HG03432 (cell line): Measurements from ENCODE around the gene MARCHF4.

Source experiments
- ATAC-seq: cut with Tn5 transposase; IDR thresholded peaks from one replicate; pipeline ENCODE4 v1.9.1; 2021; ENCODE audit warnings: mild to moderate bottlenecking, moderate library complexity; ENCODE audit not compliant: unreplicated experiment

Gene MARCHF4

DNA sequence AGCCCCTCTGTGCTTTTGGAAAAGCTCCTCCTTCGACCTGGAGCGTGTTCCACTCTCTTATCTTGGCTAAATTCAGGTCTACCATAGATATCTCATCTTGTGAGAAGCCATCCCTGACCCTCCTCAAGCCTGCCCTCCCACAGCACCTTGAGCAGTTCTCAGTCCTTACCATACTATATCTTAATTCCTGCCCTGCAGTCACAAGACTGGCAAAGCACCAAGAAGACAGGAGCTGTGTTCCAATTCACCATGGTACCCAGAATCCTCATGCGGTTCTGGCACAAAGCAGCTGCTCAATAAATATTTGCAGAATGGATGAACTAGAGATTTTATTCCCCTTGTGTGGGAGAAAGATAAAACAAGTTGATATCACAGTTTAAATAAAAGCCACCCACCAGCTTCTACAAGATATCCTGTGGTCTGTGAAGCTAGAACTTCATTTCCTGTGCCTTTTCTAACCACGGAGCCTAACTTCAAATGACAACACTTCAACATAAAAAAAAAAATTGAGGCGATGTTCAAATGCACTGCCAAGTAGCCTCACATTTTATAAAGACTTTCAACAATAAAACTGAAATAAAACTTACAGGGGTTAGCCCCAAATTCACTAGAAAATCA lies 19.5 kb downstream of the MARCHF4 start:
- no peak for ATAC-seq

DNA sequence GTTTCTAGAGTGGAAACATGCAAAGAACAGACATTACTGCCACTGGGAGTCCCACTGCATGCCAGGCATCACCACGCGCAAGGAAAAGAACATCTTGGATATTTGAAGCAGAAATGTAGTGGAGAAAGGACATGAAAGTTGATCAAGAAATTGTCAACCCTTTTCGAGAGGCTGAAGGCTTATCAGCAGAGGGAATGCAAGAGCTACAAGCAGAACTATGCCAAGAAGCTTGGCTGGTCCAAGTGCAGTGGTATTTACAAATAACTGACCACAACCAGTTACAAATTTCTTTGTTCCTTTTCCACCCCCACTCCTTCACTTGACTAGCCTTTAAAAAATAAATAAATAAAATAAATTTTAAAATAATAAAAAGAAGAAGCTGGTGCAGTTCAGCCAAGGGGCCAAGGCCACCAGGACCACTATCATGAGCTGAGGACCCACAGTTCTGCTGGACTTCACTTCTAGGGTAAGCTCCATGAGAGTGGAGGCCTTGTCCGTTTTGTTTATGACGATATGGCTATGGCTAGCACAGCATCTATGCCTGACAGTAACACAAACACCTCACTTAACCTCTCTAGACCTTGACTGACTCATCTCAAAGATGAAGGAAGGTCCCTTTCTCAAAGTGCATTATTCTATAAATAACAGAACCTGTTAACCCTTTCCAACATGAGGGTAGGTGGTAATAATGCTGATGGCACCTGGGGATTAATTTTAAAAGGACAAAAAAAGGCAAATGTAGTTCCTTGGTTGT lies 20.9 kb downstream of the MARCHF4 start:
- ATAC-seq, result no peak

DNA sequence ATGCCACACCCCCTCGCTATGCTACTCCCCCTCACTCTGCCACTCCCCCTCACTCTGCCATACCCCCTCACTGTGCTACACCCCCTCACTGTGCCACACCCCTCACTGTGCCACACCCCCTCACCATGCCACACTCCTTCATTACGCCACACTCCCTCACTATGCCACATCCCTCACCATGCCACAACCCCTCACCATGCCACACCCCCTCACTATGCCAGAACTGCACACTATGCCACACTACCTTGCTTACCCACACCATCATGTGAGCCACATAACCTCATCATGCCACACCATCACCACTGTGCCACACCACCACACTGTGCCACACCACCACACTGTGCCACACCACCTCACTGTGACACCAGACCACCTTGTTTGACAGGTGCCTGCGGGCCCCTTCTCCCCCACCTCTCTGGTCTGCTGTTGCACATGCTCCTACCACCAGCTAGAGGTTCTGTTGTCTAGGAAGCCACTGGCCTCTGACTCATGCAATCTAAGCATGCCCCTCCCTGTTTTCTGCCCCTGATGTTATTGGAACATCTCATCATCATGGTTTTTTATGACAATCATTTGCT lies 22.0 kb downstream of the MARCHF4 start:
- ATAC-seq, result no peak

DNA sequence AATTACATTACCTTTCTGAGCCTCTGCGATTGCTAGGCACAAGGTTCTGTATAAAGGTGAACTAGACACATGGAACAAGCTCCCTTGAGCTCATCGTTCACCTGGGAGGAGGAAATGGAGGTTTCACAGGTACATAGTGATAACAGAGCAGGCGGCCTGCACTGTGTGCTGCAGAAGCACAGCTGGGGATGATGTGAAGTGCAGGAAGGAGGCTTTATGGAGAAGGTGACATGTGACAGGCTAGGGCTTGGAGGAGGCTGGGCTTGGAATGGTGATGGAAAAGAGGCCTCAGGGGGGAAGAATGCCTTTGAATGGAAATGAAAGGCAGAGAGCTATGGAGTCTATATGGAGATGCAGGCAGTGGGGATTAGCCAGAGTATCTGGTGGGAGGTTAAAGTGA lies 22.9 kb downstream of the MARCHF4 start:
- no peak for ATAC-seq

DNA sequence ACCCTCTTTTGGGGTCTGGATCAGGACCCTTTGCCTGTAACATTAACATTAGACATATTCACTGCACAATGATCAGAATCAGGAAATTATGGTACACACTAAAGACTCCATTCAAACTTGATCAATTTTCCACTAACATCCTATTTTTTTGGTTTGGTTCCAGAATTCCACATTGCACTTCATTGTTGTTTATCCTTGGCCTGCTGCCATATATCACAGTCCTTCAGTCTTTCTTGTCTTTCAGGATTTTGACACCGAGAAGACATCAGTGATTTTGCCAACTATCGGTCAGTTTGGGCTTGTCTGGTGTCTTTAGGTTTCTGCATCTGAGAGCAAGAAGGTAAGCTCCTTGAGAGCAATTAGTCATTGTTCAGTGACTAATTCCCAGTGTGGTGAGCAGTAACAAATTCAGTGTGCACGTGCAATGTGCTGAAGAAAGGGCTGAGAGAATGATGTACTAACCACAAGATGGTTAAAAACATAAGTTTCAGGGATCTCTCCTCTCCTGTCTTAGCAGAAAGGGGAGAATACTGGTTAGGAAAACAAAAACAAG lies 23.5 kb downstream of the MARCHF4 start:
- ATAC-seq, result no peak

DNA sequence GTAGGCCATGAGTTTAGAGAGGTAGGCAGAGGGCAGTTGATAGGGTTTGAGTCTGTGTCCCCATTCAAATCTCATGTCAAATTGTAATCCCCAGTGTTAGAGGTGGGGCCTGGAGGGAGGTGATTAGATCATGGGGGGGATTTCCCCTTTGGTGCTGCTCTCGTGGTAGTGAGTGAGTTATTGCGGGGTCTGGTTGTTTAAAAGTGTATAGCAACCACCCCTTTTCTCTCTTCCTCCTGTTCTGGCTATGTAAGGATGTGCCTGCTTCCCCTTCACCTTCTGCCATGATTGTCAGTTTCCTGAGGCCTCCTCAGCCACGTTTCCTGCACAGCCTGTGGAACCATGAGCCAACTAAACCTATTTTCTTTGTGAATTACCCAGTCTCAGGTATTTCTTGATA lies 25.5 kb downstream of the MARCHF4 start:
- no peak for ATAC-seq

DNA sequence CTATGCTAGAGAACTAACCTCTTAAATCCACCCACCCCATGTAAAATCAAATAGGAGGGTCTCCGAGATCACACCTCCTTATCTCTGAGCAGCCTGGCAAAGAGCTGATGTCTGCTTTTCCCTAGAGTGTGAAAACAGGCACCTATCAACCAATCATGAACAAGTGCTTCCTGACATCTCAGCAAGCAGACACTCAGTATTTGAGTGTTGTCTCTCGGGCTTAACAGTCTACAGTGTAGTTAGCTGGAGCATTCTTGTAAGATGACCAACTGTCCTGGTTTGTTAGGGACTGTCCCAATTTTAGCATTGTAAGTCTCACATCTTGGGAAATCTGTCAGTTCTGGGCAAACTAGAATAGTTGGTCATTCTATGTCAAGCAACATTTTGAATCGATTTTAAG lies 26.4 kb downstream of the MARCHF4 start:
- no peak for ATAC-seq

DNA sequence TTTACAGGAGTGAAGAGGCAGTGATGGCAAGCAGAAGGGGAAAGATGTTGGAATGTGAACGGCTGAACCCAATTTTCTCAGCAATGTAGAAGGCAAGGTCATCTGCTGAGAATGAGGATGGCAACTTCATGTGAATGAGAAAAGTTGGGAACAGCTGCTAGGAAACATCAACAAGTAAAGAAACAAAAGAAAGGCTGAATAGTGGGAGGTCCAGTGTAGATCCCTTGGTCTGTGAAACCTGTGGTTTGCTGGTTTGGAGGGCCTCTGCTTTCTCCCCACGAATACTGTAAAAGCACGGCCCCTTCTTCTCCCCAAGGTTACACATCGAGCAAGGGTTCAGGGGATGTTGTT lies 27.4 kb downstream of the MARCHF4 start:
- ATAC-seq, result no peak

DNA sequence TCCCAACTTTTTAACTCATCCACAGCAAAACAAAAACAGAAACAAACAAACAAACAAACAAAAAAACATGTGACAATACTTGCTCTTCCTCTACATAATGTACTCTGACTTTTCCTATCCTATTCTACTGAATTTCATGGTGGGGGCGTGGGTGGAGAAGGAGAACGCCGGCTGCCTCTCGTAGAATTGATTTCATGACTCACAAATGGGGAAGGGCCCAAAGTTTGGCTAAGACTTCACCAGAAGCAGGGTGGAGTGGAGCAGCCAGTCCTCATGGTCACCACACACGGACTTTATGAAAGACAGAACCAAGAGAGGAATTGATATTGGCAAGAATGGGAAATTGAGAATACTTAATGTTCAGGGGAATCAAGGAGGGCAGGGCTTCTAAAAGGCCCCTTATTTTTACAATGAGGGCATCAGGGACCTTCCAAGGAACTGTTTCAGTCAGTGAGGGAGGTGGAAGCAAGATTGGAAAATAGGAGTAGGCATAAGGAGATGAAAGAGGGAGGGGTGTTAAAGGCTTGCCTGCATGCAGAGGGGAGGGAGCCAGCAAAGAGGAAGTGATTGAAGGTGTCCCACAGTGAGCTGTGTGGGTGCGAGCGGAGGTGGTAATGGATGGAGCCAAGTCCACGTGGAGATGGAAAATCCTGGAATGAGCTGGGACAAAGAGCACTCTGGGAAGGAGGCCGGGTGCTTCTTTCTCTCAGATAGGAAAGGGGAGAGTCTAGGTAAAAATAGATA lies 27.9 kb downstream of the MARCHF4 start:
- no peak for ATAC-seq

DNA sequence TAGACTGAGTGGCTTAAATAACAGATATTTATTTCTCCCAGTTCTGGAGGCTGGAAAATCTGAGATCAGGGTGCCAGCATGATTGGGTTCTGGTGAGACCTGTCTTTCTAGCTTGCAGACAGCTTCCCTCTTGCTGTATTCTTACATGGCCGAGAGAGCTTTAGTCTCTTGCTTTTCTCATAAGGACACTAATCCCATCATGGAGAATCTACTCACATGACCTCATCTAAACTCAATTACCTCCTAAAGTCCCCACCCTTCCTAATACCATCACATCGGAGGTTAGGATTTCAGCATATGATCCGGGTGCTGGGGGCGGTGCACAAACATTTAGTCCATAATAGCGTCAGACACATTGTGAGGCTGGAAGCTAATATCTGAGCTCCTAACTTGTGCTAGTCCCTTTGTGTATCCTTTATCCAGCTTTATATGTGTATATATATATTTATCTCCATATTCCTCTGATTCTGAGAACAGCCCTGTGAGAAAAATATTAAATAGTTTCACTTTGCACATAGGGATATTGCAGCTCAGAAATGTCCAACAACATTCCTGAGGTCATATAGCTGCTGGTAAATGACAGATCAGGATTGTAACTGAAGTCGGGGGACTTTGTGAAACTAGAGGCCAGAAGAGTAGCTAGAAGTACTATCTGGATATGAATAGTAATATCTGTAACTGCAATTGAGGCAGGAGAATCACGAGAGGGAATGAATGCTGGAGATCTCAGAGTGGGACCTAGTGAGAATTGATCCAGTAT lies 28.9 kb downstream of the MARCHF4 start:
- ATAC-seq, result no peak

DNA sequence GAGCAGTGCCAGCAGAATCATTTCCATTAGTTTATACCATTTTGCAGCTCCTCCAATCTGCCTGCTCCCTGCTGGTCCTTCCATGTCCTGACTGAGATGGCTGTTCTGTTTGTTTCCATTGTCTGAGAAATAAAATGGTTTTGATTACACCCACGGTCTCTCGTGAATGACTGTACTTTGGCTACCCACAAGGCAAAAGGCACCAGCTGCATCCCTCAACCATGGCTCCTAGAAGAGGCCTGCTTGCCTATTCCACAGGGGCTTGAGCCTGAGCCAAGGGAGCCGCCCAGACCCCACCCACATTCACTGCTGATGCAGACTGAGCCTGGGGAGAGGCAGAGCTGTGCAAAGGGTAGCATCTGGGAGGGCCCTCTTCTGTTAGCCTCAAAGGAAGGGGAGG lies 31.2 kb downstream of the MARCHF4 start:
- ATAC-seq, result no peak

DNA sequence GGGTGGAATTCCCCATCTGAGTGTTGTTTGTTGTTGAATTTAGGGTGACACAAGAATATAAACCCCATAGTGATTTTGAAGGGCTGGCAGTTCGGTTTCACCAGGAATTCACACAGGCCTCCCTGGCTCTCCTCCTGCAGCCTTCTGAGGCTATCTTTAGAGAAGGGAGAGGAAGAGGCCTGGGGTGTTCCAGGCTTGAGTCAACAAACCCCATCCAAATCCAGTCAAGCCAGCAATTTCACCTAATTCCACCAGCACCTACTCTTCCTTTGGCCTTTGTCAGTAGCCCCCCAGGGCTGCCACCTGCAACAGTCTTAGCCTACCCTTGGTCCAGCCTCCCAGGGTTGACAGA lies 32.0 kb downstream of the MARCHF4 start:
- no peak for ATAC-seq

DNA sequence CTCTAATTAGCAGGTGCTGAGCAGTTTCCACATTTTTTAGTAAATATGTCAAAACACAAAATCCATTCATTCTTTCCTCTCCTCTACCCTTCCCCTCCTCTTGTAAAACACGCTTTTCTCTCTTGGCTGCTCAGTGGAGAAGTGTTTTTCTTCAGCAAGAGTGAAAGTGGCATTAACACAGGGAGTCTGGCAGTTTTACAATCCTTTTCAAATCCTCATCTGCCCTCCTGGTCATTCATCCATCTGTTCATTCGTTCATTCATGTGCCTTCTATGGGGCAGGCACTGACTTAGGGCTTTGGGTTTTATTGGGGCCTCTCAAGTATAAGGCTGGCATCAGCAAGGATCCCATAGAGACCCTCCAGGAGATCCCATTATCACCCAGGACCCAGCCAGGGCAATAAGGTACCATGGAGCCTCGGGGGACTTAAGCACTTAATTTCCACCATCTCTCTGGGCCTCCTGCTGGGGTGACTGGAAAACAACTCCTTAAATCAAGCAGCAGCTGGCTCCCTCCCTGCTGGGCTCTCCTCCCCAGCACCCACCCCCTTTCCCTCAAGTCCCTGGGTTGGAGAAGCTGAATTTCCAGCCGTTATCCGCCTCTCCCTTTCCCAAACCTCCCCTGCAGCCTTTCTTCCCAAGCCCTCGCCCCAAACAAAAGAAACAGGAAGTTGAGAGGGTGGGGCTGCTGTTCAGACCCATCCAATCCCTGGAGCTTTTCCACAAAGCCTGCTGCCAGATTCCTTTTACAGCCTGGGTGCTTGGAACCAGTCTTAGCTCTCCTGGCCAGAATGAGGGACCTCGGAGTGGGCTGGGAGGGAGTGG lies 32.6 kb downstream of the MARCHF4 start:
- no peak for ATAC-seq

DNA sequence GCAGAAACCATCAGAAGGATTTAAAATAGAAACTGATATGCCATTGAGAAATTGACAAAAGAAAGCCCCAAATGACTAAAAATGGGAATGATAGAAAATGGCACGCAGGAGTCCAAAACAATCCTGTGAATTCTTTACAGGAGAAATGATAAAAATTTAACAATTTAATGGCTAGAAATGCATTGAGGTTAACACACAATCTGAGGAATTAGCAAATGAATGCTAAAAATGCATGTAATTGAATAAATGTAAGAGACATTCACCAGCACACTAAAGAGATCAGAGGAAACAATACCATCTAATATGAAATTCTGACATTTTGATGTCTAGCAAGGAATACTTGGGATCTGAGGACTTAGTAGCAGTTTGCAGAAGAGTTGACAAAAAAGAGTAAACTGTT lies 37.0 kb downstream of the MARCHF4 start:
- ATAC-seq, result no peak

DNA sequence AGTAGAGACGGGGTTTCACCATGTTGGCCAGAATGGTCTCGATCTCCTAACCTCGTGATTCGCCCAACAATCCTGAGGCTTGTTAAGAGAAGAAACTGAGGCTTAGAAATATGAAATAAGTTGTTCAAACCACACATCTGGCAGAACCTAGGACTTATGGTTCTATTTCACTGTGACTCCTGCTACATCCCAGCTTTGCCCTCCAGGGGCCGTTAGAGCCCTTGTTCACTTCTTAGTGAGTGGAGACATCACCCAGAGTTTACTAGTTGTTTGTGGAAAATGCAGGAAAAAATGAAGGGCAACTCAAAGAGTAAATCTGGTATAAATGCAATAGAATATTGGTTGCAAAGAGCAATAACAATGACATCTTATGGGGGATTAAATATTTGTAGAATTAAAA lies 43.9 kb downstream of the MARCHF4 start:
- ATAC-seq, result no peak

DNA sequence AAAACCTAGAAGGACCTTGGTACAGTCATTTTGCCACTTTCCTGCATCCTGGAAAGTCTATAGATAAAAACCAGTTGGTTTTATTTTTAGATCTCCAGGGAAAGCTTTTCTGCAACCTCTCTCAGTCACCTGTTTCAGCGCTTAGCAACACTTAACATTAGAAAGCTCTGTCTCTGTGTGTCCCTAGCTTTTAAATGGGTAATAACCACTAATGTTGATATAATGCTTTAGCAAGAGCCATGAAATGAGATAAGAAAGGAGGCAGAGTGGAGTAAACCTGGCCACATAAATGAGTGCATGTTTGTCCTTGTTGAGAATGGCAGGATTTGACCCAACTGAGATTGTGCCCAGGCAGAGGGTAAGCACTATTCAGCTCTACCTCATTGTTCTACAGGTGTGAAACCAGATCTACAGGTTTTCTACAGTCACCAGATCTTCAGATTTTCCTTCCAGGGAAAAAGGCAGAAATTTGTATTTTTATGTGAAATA lies 44.8 kb downstream of the MARCHF4 start:
- ATAC-seq, result no peak
